Sigmoid colon (tissue), 4 donors: ENCODE data around the gene PROM2.

Experiments
- EP300 ChIP-seq, 4 donors: sonication (generic); formaldehyde crosslinking; IDR thresholded peaks; one replicate each; pipeline ENCODE4 v1.6.1; 2017; ENCODE audit warnings: antibody characterized with exemption in 4 of 4
- POLR2A ChIP-seq, 2 donors: fragments of 450-650 bp; IDR thresholded peaks; one replicate each; pipeline ENCODE4 v1.6.1; 2016; ENCODE audit warnings: antibody characterized with exemption in 2 of 2, mild to moderate bottlenecking in 2 of 2, moderate library complexity in 2 of 2
- TF ChIP-seq, protein P1 (sequence below), 4 experiments: fragments of 450-650 bp in 3 of 4; fragments of 200-600 bp in 1 of 4; IDR thresholded peaks; one replicate each; pipeline ENCODE4 v1.5.1; 2016 to 2019; ENCODE audit warnings: antibody characterized with exemption in 4 of 4, mild to moderate bottlenecking in 3 of 4, moderate library complexity in 2 of 4

- TF ChIP-seq, protein P1, sequence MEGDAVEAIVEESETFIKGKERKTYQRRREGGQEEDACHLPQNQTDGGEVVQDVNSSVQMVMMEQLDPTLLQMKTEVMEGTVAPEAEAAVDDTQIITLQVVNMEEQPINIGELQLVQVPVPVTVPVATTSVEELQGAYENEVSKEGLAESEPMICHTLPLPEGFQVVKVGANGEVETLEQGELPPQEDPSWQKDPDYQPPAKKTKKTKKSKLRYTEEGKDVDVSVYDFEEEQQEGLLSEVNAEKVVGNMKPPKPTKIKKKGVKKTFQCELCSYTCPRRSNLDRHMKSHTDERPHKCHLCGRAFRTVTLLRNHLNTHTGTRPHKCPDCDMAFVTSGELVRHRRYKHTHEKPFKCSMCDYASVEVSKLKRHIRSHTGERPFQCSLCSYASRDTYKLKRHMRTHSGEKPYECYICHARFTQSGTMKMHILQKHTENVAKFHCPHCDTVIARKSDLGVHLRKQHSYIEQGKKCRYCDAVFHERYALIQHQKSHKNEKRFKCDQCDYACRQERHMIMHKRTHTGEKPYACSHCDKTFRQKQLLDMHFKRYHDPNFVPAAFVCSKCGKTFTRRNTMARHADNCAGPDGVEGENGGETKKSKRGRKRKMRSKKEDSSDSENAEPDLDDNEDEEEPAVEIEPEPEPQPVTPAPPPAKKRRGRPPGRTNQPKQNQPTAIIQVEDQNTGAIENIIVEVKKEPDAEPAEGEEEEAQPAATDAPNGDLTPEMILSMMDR (IDR thresholded peaks at IDR 0.05), result no peak
- no peak for TF ChIP-seq POLR2A (IDR thresholded peaks at IDR 0.05)
- no peak for TF ChIP-seq EP300 (IDR thresholded peaks at IDR 0.05)
These were observed 44.4 kb downstream of the PROM2 start for GRCh38 chr2:95318431-95319220.
